Activated CD8-positive, alpha-beta memory T cell treated with anti-CD3 and anti-CD28 coated beads, Interleukin-2, amount 50 U/mL, for 48 hours (primary cell): ENCODE results near the gene RPE.

Source experiments
- DNase-seq: peaks from one replicate; pipeline ENCODE4 v3.0.0-alpha.2; 2020

The RPE gene

DNA sequence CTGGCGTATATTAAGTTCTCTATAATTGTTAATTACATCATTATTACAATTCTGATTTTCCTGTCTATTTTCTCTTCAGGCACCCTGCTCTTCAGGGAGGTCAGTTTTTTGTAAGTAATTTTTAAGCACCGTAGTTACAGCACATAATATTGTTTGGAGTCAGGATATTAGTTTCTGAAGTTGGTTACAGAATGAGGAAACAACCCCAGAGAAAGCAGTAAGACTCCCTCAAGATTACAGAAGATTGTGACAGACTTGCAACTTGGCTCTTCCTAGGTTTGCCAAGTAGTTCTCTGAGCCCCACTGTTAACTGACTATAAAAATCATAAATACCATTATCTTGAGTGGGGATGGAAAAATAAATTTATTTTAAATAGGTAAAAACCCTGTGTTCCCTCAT lies 921 bp downstream of the RPE start:
- no peak for DNase-seq

DNA sequence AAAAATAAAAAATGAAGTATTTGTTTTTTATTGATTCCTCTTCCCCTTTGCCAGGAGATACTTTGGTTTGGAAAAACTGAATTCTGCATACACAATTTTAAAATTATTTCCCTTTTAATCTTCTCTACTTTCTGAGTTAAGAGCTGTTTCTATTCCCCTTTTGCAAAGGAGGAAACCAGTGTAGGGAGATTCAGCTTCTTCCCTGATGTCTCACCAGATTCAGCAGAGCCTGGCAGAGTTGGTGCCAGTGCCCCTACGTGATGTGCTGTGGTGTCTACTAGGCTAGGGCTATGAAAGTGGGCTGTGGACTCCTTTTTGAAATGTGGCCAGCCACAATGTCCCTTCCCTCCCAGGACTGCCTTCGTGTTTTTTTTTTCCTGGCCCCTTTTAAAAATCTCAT lies 2.4 kb downstream of the RPE start:
- no peak for DNase-seq

DNA sequence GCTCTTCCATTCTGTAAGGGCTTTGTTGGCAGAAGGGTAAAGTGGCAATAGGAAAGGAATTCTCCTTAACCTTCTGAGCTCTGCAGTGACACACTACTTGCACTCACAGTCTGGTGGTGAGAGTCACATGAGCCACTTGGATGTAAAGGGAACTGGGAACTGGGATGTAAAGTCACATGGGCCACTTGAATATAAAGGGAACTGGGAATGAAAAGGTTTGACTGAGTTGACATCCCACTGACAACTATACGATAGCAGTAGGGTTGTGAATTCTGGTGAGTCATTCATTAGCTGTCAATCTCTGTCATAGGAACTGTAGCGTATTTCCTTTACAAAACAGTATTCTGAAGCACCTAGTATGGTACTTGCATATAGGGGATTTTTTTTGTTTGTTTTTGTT lies 5.5 kb downstream of the RPE start:
- no peak for DNase-seq

DNA sequence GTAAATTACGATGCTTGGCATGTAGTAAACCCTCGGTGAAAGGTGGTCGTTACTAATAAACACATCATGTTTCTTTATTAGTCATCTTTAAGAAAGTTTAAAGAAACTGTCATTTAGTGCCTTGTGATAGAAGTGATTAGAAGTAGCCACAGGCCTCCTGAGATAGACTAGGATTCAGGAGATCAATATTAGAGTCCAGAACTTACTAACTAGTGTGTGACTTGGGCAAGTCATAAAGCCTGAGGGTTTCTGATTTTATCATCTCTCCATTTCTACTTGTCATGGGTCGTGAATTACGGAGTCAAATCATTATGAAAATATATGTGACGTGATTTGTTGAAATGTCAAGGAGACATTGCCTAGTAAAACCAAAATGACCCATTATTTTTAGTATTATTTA lies 6.7 kb downstream of the RPE start:
- DNase-seq, result no peak

DNA sequence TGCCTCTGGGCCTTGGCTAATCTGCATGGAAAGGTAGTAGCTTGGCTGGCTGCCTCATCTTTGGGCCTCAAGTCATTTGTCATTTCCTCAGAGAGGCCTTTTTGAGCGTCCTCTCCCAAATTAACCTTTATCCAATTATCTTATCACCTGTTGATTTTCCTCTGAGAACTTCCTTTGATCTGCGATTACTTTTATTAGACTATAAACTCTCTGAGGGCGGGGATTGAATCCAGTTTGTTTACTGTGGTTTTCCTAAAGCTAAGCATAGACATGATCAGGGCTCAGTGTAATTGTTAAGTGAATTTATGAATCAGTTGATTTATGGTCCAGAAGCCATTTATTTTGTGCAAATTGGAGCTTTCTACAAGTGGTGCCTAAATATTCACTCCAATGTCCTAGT lies 7.5 kb downstream of the RPE start:
- no peak for DNase-seq

DNA sequence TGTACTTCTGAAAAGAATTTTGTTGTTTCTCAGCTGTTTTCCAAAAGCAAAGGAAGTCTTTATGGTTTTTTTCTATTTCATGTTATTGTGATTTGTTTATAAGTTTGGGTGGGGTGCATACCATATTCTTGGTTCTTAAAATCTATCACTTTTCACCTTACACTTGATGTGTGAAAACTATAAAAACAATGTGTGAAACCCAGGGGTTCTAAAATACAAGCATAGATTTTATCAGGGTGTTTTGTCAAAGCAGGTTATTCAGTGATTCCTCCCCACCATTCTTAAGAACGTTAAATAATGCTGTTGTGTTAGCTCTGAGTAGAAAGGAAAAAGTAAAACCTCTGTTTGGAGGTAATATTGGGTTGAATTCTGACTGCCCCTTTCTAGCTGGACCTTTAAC lies 17.7 kb downstream of the RPE start:
- DNase-seq, result no peak

DNA sequence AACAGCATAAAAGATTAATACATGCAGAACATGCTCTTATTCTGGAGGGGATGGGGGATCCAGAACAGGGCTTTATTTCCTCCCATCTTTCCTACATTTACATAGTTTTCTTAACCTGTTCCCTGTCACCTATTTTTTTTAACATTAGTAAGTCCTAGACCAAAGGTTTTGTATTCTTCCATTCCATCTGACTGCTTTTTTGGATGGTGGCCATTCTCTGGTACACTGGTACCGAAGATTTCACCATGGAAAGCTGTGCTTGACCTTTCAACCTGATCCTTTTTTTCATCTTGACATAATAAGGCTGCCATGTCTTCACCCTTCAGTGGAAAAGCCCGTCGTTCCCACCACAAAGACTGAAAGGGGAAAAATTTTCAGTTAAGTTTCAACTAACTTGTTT lies 20.4 kb downstream of the RPE start:
- no peak for DNase-seq

DNA sequence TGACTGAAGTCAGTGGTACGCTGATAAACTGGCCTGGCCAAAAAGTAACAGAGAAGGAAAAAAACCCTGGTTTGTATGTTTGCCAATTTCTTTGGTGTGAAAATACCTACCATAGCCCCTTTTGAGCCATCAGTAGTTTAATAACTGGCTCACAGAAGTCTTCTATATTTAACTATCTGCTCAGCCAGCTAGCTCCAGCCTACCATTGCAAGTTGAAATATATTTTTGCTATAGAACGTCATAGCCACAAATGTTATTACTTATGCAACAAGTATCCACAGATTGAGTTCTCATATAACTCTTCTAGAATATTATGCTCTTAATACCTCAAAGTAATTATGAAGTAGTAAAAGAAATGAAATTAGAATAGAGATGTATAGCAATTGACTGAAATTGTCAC lies 25.2 kb downstream of the RPE start:
- DNase-seq, result no peak

DNA sequence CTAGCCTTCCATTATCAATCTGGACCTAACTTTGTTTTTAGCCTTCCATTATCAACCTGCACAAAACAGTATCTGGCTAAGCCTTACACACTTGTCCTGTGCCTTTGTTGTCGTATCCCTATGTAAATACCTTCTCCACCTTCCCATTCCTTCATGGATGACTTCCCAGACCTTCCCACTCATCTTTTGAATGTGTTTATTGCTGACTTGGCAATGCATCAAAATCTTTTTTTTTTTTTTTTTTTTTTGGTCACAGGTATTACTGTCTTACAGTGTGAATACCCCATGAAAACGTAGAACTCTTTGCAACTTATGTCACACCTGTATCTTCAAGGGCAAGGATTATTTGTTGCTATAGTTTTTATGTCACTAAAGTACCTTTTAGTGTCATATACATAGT lies 25.7 kb downstream of the RPE start:
- DNase-seq, result no peak

DNA sequence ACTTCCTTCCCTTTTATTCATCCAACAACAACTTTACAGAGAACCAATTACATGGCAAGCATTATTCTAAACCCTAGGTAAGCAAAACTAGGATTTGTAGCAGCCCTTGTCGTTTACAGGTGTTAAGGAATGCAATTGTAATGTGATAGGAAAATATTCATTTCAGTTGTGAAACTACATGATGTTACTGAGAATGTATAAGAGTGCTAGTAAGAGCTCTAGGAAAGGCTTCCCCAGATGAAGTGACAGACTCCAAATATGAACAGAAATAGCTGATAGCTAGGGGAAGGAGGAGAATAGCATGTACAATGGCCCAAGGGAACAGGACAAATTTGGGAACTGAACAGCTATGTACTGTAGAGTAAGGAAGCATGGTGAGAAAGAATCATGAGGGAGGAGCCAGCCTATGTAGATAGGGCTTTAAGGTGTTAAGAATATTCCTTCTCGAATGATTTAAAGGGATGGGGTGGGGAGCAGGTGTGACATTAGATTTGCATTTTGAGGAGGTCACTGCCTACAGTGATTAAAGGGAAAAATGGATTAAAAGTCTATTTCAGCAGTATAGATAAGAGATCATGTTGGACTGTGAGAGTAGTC lies 31.7 kb downstream of the RPE start:
- DNase-seq, result no peak

DNA sequence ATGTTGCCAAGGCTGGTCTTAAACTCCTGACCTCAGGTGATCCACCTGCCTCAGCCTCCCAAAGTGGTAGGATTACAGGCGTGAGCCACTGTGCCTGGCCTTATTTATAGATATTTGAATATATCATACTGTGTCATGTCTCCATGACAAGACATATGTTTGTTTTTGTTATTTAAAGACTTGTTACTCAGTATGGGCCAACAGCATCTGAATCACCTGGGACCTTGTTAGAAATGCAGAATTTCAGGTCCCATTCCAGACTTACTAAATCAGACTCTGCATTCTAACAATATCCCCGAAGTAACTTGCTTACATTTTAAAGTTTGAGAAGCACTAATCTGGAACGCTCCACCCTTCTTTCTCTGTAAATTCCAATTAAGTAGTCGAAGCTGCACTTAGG lies 33.2 kb downstream of the RPE start:
- DNase-seq, result no peak

DNA sequence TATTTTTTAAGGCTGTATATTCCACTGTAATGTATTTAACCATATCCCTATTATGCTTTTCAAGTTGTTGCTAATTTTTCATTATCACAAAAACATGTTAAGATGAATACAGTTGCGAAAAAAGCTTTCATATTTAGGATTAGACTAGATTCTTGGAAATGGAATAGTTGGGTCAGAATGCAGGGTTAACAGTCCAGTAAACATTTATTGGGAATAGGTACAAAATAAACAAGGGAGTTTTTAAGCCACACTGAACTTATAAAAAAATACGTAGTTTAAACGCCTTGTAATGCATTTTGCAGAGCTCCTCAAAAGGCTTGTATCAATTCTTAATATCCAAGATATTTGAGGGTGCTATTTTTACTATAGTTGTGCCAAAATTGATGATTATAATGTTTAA lies 35.6 kb downstream of the RPE start:
- DNase-seq, result no peak

DNA sequence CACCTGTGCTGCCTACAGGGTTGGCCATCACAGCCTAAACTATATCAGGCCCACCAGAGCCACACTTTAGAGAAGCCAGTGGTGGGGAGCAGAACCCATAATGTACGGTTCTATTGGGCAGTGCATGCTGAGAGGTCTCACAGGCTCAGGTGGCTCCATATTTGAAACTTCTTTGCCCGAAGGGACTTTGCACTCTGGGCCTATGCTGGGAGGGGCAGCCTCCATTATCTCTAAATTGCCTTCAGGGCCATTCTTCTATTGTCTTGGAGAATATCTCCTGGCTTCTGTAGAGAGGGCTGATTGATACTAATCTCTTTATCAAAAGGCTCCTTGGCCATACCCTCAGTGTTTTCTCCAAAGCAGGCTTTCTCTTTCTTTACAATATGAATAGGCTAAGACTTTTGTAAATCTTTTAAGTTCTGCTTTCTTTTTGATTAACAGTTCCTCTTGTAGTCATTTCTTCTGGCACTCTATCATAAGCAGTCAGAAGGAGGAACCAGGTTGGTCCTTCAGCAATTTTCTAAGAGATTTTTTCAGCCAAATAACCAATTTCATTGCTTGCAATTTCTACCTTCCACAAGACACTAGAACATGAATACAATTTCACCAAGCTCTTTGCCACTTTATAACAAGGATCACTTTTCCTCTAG lies 44.5 kb downstream of the RPE start:
- DNase-seq, result no peak

DNA sequence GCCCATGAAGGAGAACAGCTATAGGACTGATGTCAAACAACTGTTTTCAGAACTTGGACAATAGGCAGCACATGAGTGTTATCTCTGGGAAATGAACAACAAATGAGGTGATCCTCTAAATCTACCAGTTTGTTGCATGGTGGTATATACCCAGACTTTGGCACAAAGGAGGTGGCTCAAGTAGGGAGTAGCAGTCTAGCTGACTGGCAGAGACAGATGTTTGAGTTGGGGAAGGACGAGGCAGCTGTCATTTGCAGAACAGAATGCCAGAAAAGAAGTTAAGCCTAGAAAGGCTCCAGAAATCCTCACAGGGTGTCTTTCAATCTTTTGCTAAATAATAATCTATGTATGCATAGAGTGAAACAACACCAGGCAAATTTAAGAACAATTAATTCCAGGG lies 47.4 kb downstream of the RPE start:
- no peak for DNase-seq

DNA sequence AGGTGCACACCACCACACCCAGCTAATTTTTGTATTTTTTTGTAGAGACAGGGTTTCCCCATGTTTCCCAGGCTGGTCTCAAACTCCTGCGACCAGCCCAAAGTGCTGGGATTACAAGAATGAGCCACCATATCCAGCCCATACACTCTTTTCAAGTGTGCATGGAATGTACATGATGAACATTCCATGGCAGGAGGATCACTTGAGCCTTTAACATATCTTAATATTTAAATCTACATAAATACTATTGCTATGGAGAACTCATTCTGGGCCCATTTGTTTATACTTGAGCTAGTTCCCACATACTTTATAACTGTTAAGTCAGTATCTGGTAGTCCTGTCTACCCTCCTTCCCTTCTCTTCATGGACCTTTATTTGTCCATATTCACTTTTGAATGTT lies 48.4 kb downstream of the RPE start:
- no peak for DNase-seq

DNA sequence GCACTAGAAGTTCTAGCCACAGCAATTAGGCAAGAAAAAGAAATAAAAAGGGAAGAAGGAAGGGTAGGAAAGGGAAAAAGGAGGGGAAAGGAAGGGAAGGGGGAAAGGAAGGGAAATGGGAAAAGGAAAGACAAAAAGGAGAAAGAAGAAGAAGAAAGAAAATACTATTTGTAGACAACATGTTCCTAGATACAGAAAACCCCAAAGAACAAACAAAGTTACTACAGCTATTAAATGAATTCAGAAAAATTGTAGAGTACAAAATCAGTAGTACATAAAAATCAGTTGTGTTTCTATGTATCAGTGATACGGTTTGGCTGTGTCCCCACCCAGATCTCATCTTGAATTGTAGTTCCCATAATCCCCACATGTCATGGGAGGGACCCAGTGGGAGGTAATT lies 52.3 kb downstream of the RPE start:
- DNase-seq, result no peak

DNA sequence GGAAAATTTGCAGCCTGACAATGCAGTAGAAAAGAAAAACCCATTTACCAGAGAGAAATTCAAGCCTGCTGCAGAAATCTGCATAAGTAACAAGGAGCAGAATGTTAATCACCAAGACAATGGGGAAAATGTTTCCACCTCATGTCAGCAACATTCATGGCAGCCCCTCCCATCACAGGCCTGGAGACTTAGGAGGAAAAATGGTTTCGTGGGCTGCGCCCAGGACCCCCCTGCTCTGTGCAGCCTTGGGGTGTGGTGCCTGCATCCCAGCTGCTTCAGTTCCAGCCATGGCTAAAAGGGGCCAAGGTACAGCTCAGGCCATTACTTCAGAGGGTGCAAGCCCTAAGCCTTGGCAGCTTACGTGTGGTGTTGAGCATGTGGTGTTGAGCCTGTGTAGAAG lies 53.4 kb downstream of the RPE start:
- DNase-seq, result no peak

DNA sequence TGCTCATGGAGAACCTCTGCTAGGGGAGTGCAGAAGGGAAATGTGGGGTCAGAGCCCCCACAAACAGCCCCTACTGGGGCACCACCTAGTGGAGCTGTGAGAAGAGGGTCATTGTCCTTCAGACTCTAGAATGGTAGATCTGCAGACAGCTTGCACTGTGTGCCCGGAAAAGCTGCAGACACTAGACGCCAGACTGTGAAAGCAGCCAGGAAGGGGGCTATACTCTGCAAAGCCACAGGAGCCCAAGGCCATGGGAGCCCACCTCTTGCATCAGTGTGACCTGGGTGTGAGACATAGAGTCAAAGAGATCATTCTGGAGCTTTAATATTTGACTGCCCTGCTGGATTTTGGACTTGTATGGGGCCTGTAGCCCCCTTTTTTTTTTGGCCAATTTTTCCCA lies 60.9 kb downstream of the RPE start:
- DNase-seq, result no peak
